GM21528 (cell line): Measurements from ENCODE around the gene FAM241A.
"Not testable (repeated sequence)": the region's sequence is repeated elsewhere in the genome, so short reads cannot be mapped to it uniquely, and the experiment has no call there.

Source experiments
- ATAC-seq: cut with Tn5 transposase; IDR thresholded peaks from one replicate; pipeline ENCODE4 v1.9.1; 2021; ENCODE audit warnings: mild to moderate bottlenecking, moderate library complexity; ENCODE audit not compliant: unreplicated experiment, low FRiP score

FAM241A gene

GRCh38 chr4:112208137-112209095, 63.2 kb downstream of the FAM241A start:
- ATAC-seq = not testable (repeated sequence)

- no peak for ATAC-seq
Measured at GRCh38 chr4:112210777-112211176, 65.5 kb downstream of the FAM241A start.

GRCh38 chr4:112213091-112213490, 67.8 kb downstream of the FAM241A start:
- no peak for ATAC-seq

GRCh38 chr4:112213856-112214255, 68.6 kb downstream of the FAM241A start:
- no peak for ATAC-seq

- no peak for ATAC-seq
Measured at GRCh38 chr4:112214390-112215264, 69.4 kb downstream of the FAM241A start.

- ATAC-seq = no peak
Measured at GRCh38 chr4:112219826-112220366, 74.6 kb downstream of the FAM241A start.

GRCh38 chr4:112222219-112222955, 77.1 kb downstream of the FAM241A start:
- ATAC-seq = no peak

GRCh38 chr4:112225157-112225556, 79.9 kb downstream of the FAM241A start:
- no peak for ATAC-seq

- ATAC-seq = peak; percentile 88
Measured at GRCh38 chr4:112230879-112231778, 85.9 kb downstream of the FAM241A start.

GRCh38 chr4:112231779-112232713, 86.8 kb downstream of the FAM241A start, which contains the start of gene AP1AR:
Gene AP1AR (plus strand): TSS chr4:112231787. CDS start chr4:112232092, 305 bp downstream.
- ATAC-seq = peak; percentile 77

GRCh38 chr4:112234952-112235609, 89.8 kb downstream of the FAM241A start:
- ATAC-seq = no peak

- no peak for ATAC-seq
Measured at GRCh38 chr4:112236040-112236439, 90.8 kb downstream of the FAM241A start.

- no peak for ATAC-seq
Measured at GRCh38 chr4:112238833-112239232, 93.6 kb downstream of the FAM241A start.
